WTC11 (cell line): ENCODE data around the gene FLNA.

Experiments
- PRRX2 ChIP-seq: fragments of 250-450 bp; sonication (Bioruptor Pico); IDR thresholded peaks from 2 replicates; pipeline ENCODE4 v1.8.0; 2021; ENCODE audit warnings: mild to moderate bottlenecking
- TF ChIP-seq, protein P1 (sequence below): fragments of 200-600 bp; IDR thresholded peaks from 2 replicates; pipeline ENCODE4 v1.8.0; 2022; ENCODE audit warnings: antibody characterized with exemption
- TF ChIP-seq, protein P2 (sequence below): sonication (generic); formaldehyde crosslinking; IDR thresholded peaks from 2 replicates; pipeline ENCODE4 v1.8.0; 2022; ENCODE audit warnings: mild to moderate bottlenecking, missing genetic modification reagents

DNA sequence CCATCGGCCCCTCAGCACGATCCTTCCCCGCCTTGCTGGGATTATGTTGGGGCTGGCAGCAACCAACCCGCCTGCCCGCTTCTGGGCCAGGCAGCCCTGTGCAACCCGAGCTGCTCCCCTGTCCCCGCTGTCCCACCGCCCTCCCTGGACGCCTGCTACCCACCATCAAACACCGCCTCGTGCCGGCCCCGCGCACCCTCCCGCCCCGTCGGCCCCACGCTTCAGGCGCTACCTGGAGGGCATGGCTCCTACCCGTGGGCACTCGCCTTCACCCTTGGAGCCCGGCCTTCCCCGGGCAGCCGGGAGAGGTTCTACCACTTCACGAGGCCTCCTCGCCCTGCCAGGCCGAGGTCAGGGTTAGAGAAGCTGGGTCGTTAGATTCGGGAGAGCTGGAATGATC, 41.9 kb downstream of the FLNA start:
- TF ChIP-seq, protein P1, sequence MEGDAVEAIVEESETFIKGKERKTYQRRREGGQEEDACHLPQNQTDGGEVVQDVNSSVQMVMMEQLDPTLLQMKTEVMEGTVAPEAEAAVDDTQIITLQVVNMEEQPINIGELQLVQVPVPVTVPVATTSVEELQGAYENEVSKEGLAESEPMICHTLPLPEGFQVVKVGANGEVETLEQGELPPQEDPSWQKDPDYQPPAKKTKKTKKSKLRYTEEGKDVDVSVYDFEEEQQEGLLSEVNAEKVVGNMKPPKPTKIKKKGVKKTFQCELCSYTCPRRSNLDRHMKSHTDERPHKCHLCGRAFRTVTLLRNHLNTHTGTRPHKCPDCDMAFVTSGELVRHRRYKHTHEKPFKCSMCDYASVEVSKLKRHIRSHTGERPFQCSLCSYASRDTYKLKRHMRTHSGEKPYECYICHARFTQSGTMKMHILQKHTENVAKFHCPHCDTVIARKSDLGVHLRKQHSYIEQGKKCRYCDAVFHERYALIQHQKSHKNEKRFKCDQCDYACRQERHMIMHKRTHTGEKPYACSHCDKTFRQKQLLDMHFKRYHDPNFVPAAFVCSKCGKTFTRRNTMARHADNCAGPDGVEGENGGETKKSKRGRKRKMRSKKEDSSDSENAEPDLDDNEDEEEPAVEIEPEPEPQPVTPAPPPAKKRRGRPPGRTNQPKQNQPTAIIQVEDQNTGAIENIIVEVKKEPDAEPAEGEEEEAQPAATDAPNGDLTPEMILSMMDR: no peak
- TF ChIP-seq PRRX2 (CRISPR knock-in tag): no peak
- TF ChIP-seq, protein P2, sequence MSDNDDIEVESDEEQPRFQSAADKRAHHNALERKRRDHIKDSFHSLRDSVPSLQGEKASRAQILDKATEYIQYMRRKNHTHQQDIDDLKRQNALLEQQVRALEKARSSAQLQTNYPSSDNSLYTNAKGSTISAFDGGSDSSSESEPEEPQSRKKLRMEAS (CRISPR knock-in tag): no peak
